IMR-90 (cell line): ENCODE results near the gene ZNF606. TPM values are rescaled to one million over a fixed set of nuclear protein-coding genes. Genes with fewer than 3 reads are reported as not detected.

Source experiments
- ATAC-seq: fragments of 200-7000 bp; cut with Tn5 transposase; 2 replicates; pipeline ENCODE4 v1.9.1; 2020; ENCODE audit warnings: low read depth, mild to moderate bottlenecking, moderate library complexity
- BruUV-seq: library from RNA; stranded (reverse); fragments of 400-500 nt; replicated peaks from 2 replicates; lab custom pipeline; 2021; lab: Mats Ljungman, UMichigan
- CTCF ChIA-PET: fragments of 300-600 bp; formaldehyde crosslinking; extraction: SDS; loops from one replicate; lab custom pipeline; 2021; ENCODE audit warnings: antibody characterized with exemption; lab: Yijun Ruan, JAX
- POLR2A ChIA-PET: fragments of 300-600 bp; sonication (Branson Sonifier 250); formaldehyde crosslinking; loops from one replicate; lab custom pipeline; 2022; ENCODE audit warnings: antibody characterized with exemption; ENCODE audit not compliant: unreplicated experiment; lab: Charles Lee
- DNase-seq: peaks from one replicate; pipeline ENCODE4 v3.0.0; 2013
- H2AFZ ChIP-seq: replicated peaks from 2 replicates; pipeline ENCODE3; 2013; ENCODE audit warnings: low read length, mild to moderate bottlenecking; ENCODE audit not compliant: poor library complexity
- H2AK5ac ChIP-seq: 2 replicates; pipeline ENCODE4 v1.6.1; 2013; ENCODE audit warnings: low read depth, low read length, inconsistent platforms
- H2AK9ac ChIP-seq: replicated peaks from 2 replicates; pipeline ENCODE3; 2013; ENCODE audit warnings: mild to moderate bottlenecking, low read depth, low read length, moderate library complexity; ENCODE audit not compliant: poor library complexity
- H2BK120ac ChIP-seq: 2 replicates; pipeline ENCODE4 v1.6.1; 2013; ENCODE audit warnings: low read depth, low read length, inconsistent platforms
- H2BK15ac ChIP-seq: 3 replicates; pipeline ENCODE4 v1.6.1; 2013; ENCODE audit warnings: low read depth, low read length, inconsistent platforms
- H2BK20ac ChIP-seq: 2 replicates; pipeline ENCODE4 v1.6.1; 2013; ENCODE audit warnings: low read depth, mild to moderate bottlenecking, inconsistent platforms, low read length, moderate library complexity
- H2BK5ac ChIP-seq: 2 replicates; pipeline ENCODE4 v1.6.1; 2013; ENCODE audit warnings: mild to moderate bottlenecking, low read depth, low read length, inconsistent platforms; ENCODE audit not compliant: poor library complexity, severe bottlenecking
- H3K14ac ChIP-seq: replicated peaks from 2 replicates; pipeline ENCODE4 v1.6.1; 2013; ENCODE audit warnings: low read depth, low read length, inconsistent platforms
- H3K18ac ChIP-seq: 2 replicates; pipeline ENCODE4 v1.6.1; 2013; ENCODE audit warnings: low read depth, low read length, control low read depth
- H3K23ac ChIP-seq: 2 replicates; pipeline ENCODE4 v1.6.1; 2013; ENCODE audit warnings: low read depth, low read length, inconsistent platforms
- H3K27ac ChIP-seq: 2 replicates; pipeline ENCODE4 v1.5.1; 2013; ENCODE audit warnings: mild to moderate bottlenecking, control low read depth, low read length; ENCODE audit not compliant: insufficient read depth
- H3K27me3 ChIP-seq: 2 replicates; pipeline ENCODE4 v1.6.1; 2013; ENCODE audit warnings: low read length; ENCODE audit not compliant: control insufficient read depth, insufficient read depth
- H3K36me3 ChIP-seq: 2 replicates; pipeline ENCODE4 v1.6.1; 2013; ENCODE audit warnings: low read length, mixed read lengths; ENCODE audit not compliant: control insufficient read depth, insufficient read depth
- H3K4ac ChIP-seq: 2 replicates; pipeline ENCODE4 v1.6.1; 2013; ENCODE audit warnings: low read depth, low read length, inconsistent platforms
- H3K4me1 ChIP-seq: 2 replicates; pipeline ENCODE4 v1.6.1; 2013; ENCODE audit warnings: low read length, mixed read lengths; ENCODE audit not compliant: control insufficient read depth, insufficient read depth
- H3K4me2 ChIP-seq: 2 replicates; pipeline ENCODE4 v1.6.1; 2013; ENCODE audit warnings: low read depth, mild to moderate bottlenecking, control low read depth, low read length, moderate library complexity
- H3K4me3 ChIP-seq: 2 replicates; pipeline ENCODE4 v1.5.1; 2013; ENCODE audit warnings: low read depth, mild to moderate bottlenecking, control low read depth, low read length, moderate library complexity; ENCODE audit not compliant: insufficient read depth
- H3K56ac ChIP-seq: 2 replicates; pipeline ENCODE4 v1.6.1; 2013; ENCODE audit warnings: low read length, inconsistent platforms; ENCODE audit not compliant: insufficient read depth; ENCODE audit errors: extremely low read depth
- H3K79me1 ChIP-seq, 2 experiments: 2 replicates each; pipeline ENCODE4 v1.6.1; 2013; ENCODE audit warnings: low read length in 2 of 2, inconsistent platforms in 1 of 2, low read depth in 1 of 2
- H3K9ac ChIP-seq: 2 replicates; pipeline ENCODE4 v1.6.1; 2013; ENCODE audit warnings: low read depth, low read length, control low read depth
- H3K9me1 ChIP-seq: 2 replicates; pipeline ENCODE4 v1.6.1; 2013; ENCODE audit warnings: low read length, inconsistent platforms; ENCODE audit not compliant: insufficient read depth
- H3K9me3 ChIP-seq: 2 replicates; pipeline ENCODE4 v1.6.1; 2013; ENCODE audit warnings: low read length; ENCODE audit not compliant: control insufficient read depth, insufficient read depth
- H4K20me1 ChIP-seq: 2 replicates; pipeline ENCODE4 v1.6.1; 2013; ENCODE audit warnings: low read length, inconsistent platforms; ENCODE audit not compliant: insufficient read depth
- H4K5ac ChIP-seq: 2 replicates; pipeline ENCODE4 v1.6.1; 2013; ENCODE audit warnings: mild to moderate bottlenecking, low read depth, low read length, control low read depth
- H4K8ac ChIP-seq, 2 experiments: 2 replicates each; pipeline ENCODE4 v1.6.1; 2013; ENCODE audit warnings: low read depth in 2 of 2, low read length in 2 of 2, control low read depth in 1 of 2, inconsistent platforms in 1 of 2
- H4K91ac ChIP-seq: 2 replicates; pipeline ENCODE4 v1.6.1; 2013; ENCODE audit warnings: low read depth, low read length, inconsistent platforms; ENCODE audit not compliant: insufficient read depth
- BHLHE40 ChIP-seq: fragments of 150-350 bp; IDR thresholded peaks from 2 replicates; pipeline ENCODE4 v1.6.1; 2016; ENCODE audit warnings: mild to moderate bottlenecking, low read depth, low read length
- CEBPB ChIP-seq: IDR thresholded peaks from 2 replicates; pipeline ENCODE4 v1.6.1; 2012; ENCODE audit warnings: low read depth, low read length, improper control_type of control experiment
- CHD1 ChIP-seq: IDR thresholded peaks from 2 replicates; pipeline ENCODE4 v1.6.1; 2012; ENCODE audit warnings: low read depth, low read length, improper control_type of control experiment
- ELK1 ChIP-seq: fragments of 150-350 bp; IDR thresholded peaks from 2 replicates; pipeline ENCODE4 v1.6.1; 2016; ENCODE audit warnings: low read depth, mild to moderate bottlenecking, low read length, moderate library complexity, borderline replicate concordance
- FOS ChIP-seq: fragments of 150-350 bp; IDR thresholded peaks from 2 replicates; pipeline ENCODE4 v1.6.1; 2016; ENCODE audit warnings: low read depth, low read length
- MAFK ChIP-seq: IDR thresholded peaks from 2 replicates; pipeline ENCODE4 v1.6.1; 2012; ENCODE audit warnings: low read depth, low read length, improper control_type of control experiment
- MAZ ChIP-seq: IDR thresholded peaks from 2 replicates; pipeline ENCODE4 v1.6.1; 2012; ENCODE audit warnings: low read depth, mild to moderate bottlenecking, low read length, improper control_type of control experiment, moderate library complexity, borderline replicate concordance
- MXI1 ChIP-seq: IDR thresholded peaks from 2 replicates; pipeline ENCODE4 v1.6.1; 2012; ENCODE audit warnings: low read depth, mild to moderate bottlenecking, low read length, moderate library complexity, borderline replicate concordance
- NFE2L2 ChIP-seq: fragments of 150-350 bp; IDR thresholded peaks from 2 replicates; pipeline ENCODE4 v1.6.1; 2016; ENCODE audit warnings: low read depth, mild to moderate bottlenecking, low read length
- POLR2A ChIP-seq: IDR thresholded peaks from 2 replicates; pipeline ENCODE4 v1.6.1; 2012; ENCODE audit warnings: mild to moderate bottlenecking, low read depth, low read length
- RAD21 ChIP-seq: IDR thresholded peaks from 2 replicates; pipeline ENCODE4 v1.6.1; 2012; ENCODE audit warnings: low read length, improper control_type of control experiment
- RCOR1 ChIP-seq: IDR thresholded peaks from 2 replicates; pipeline ENCODE4 v1.6.1; 2012; ENCODE audit warnings: mild to moderate bottlenecking, low read length, improper control_type of control experiment; ENCODE audit not compliant: insufficient replicate concordance
- RFX5 ChIP-seq: IDR thresholded peaks from 2 replicates; pipeline ENCODE4 v1.8.0; 2012; ENCODE audit warnings: low read depth, mild to moderate bottlenecking, low read length, moderate library complexity
- SMC3 ChIP-seq: fragments of 150-350 bp; IDR thresholded peaks from 2 replicates; pipeline ENCODE4 v1.6.1; 2016; ENCODE audit warnings: low read depth, mild to moderate bottlenecking, antibody characterized with exemption, low read length, moderate library complexity
- USF2 ChIP-seq: fragments of 150-350 bp; IDR thresholded peaks from 2 replicates; pipeline ENCODE4 v1.6.1; 2017; ENCODE audit warnings: mild to moderate bottlenecking, antibody characterized with exemption, low read length, low read depth
- WGBS, 2 experiments: methylation state at CpG; one replicate each; pipeline versions ENCODE4 v1.1.5 to v1.1.7; 2013; ENCODE audit warnings: missing lambda C conversion rate in 2 of 2; ENCODE audit not compliant: insufficient read length in 1 of 2; ENCODE audit errors: extremely low coverage in 2 of 2; 5-methylcytosine and 5-hydroxymethylcytosine counted together
- dilution Hi-C: fragments of 300-500 bp; cut with HindIII; formaldehyde crosslinking; loops from one replicate; pipeline ENCODE4 v1.14.3; 2018; ENCODE audit warnings: low sequenced_read_pairs; ENCODE audit not compliant: unreplicated experiment
- in situ Hi-C: fragments of 300-500 bp; cut with MboI; formaldehyde crosslinking; loops from 3 replicates; pipeline ENCODE4 v1.14.3; 2019; ENCODE audit warnings: low sequenced_read_pairs, inconsistent platforms, mixed read lengths
- intact Hi-C: fragments of 100-400 bp; cut with micrococcal nuclease; formaldehyde crosslinking; loops from 2 replicates; pipeline ENCODE4 v1.10.0; 2022
- polyA plus RNA-seq, 3 experiments: library from polyadenylated mRNA; depleted of rRNA; stranded (reverse); fragments of >200 nt; gene quantifications; 2 replicates each; pipeline ENCODE4 v1.2.3, GENCODE V29; 2012; ENCODE audit warnings: low replicate concordance in 1 of 3
- total RNA-seq: library from RNA; depleted of rRNA; stranded (reverse); fragments of >200 nt; gene quantifications from 2 replicates; pipeline ENCODE4 v1.2.3, GENCODE V29; 2012
- TF ChIP-seq, protein P1 (sequence below): conservative IDR thresholded peaks from 2 replicates; pipeline ENCODE4 v1.5.1; 2012; ENCODE audit warnings: mild to moderate bottlenecking, low read depth, low read length, improper control_type of control experiment

Gene ZNF606
- total and polyA plus RNA-seq, 2 of the 4 experiments (the other 2 are of a cell fraction): 4.3 to 9.0 TPM

- no TSS peak for BruUV-seq
- H3K79me1 ChIP-seq: peaks cover 3 to 5% of the 10 kb centered on the region in 2 experiments; a peak in 2 of 4 replicates
- ChIA-PET POLR2A (no interaction called here), CTCF (no interaction called here)
- no peak overlapping the region for H2BK15ac ChIP-seq
- no peak overlapping the region for H3K9ac ChIP-seq
- no peak overlapping the region for H3K18ac ChIP-seq
- H2BK5ac ChIP-seq: no peak overlapping the region
- ATAC-seq: no peak
- no peak overlapping the region for H2BK120ac ChIP-seq
- H3K14ac ChIP-seq: no peak overlapping the region
- no peak overlapping the region for H2AFZ ChIP-seq
- no peak overlapping the region for H2BK20ac ChIP-seq
- no peak overlapping the region for H3K4ac ChIP-seq
- TF ChIP-seq MAZ (no peak), RCOR1 (no peak), FOS (no peak), MXI1 (no peak), NFE2L2 (no peak), CEBPB (no peak), RFX5 (no peak), USF2 (no peak), BHLHE40 (no peak), ELK1 (no peak), CHD1 (no peak), SMC3 (no peak), RAD21 (no peak), MAFK (no peak), POLR2A (no peak)
- TF ChIP-seq, protein P1, sequence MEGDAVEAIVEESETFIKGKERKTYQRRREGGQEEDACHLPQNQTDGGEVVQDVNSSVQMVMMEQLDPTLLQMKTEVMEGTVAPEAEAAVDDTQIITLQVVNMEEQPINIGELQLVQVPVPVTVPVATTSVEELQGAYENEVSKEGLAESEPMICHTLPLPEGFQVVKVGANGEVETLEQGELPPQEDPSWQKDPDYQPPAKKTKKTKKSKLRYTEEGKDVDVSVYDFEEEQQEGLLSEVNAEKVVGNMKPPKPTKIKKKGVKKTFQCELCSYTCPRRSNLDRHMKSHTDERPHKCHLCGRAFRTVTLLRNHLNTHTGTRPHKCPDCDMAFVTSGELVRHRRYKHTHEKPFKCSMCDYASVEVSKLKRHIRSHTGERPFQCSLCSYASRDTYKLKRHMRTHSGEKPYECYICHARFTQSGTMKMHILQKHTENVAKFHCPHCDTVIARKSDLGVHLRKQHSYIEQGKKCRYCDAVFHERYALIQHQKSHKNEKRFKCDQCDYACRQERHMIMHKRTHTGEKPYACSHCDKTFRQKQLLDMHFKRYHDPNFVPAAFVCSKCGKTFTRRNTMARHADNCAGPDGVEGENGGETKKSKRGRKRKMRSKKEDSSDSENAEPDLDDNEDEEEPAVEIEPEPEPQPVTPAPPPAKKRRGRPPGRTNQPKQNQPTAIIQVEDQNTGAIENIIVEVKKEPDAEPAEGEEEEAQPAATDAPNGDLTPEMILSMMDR: no peak
- no peaks in the 10 kb centered on the region for H3K4me1 ChIP-seq
- in situ Hi-C loops (no loop called here), intact Hi-C loops (no loop called here), dilution Hi-C loops (no loop called here)
- H3K9me3 ChIP-seq: peaks cover 73% of the 10 kb centered on the region
- no peak overlapping the region for H4K8ac ChIP-seq
- H3K4me3 ChIP-seq: no peak overlapping the region
- no peaks in the 10 kb centered on the region for H3K27me3 ChIP-seq
- no peak overlapping the region for H3K4me2 ChIP-seq
- no peak overlapping the region for H2AK9ac ChIP-seq
- H3K27ac ChIP-seq: no peak overlapping the region
- no peaks in the 10 kb centered on the region for H4K20me1 ChIP-seq
- H2AK5ac ChIP-seq: no peak overlapping the region
- no peak overlapping the region for H4K5ac ChIP-seq
- 100% methylated on average over 3 of the region's 4 CpGs; no CpG with 5 or more reads in 1 of the 2 experiments for WGBS, 2 experiments
- no peaks in the 10 kb centered on the region for H3K9me1 ChIP-seq
- no peak overlapping the region for H3K23ac ChIP-seq
- no peak for DNase-seq
- H3K36me3 ChIP-seq: peaks cover 38% of the 10 kb centered on the region
- H3K56ac ChIP-seq: no peak overlapping the region
- no peak overlapping the region for H4K91ac ChIP-seq
Observed at GRCh38 chr19:57927587-57927986, 75.0 kb downstream of the ZNF606 start.
